Smooth muscle cell (in vitro differentiated cells): ENCODE results near the gene OBI1. TPM values are rescaled to one million over a fixed set of nuclear protein-coding genes. Genes with fewer than 3 reads are reported as not detected.

Experiments
- DNase-seq: peaks from one replicate; lab custom pipeline; 2025; ENCODE audit not compliant: unreplicated experiment; lab: John Stamatoyannopoulos, UW
- H2AFZ ChIP-seq: fragments of 200-600 bp; sonication (generic); 2 replicates; pipeline ENCODE4 v1.6.0; 2016; ENCODE audit warnings: antibody characterized with exemption, low read depth, mild to moderate bottlenecking
- H3F3A ChIP-seq: fragments of 200-600 bp; sonication (generic); 2 replicates; pipeline ENCODE4 v1.6.0; 2017; ENCODE audit warnings: antibody characterized with exemption, low read depth
- H3K27ac ChIP-seq: fragments of 200-600 bp; sonication (generic); 2 replicates; pipeline ENCODE4 v1.5.1; 2016; ENCODE audit warnings: low read depth, mild to moderate bottlenecking
- H3K27me3 ChIP-seq: fragments of 200-600 bp; sonication (generic); 2 replicates; pipeline ENCODE4 v1.6.1; 2016; ENCODE audit warnings: low read depth, mild to moderate bottlenecking
- H3K36me3 ChIP-seq: fragments of 200-600 bp; sonication (generic); 2 replicates; pipeline ENCODE4 v1.5.1; 2016; ENCODE audit warnings: low read depth
- H3K4me1 ChIP-seq: fragments of 200-600 bp; sonication (generic); 2 replicates; pipeline ENCODE4 v1.5.1; 2016; ENCODE audit warnings: low read depth
- H3K4me2 ChIP-seq: fragments of 200-600 bp; sonication (generic); 2 replicates; pipeline ENCODE4 v1.6.0; 2016; ENCODE audit warnings: mild to moderate bottlenecking
- H3K4me3 ChIP-seq: fragments of 200-600 bp; sonication (generic); 2 replicates; pipeline ENCODE4 v1.5.1; 2016; ENCODE audit warnings: mild to moderate bottlenecking
- H3K79me2 ChIP-seq: fragments of 200-600 bp; sonication (generic); 2 replicates; pipeline ENCODE4 v1.6.0; 2016; ENCODE audit warnings: low read depth, mild to moderate bottlenecking
- H3K9ac ChIP-seq: fragments of 200-600 bp; sonication (generic); 2 replicates; pipeline ENCODE4 v1.6.0; 2016; ENCODE audit warnings: low read depth
- H3K9me3 ChIP-seq: fragments of 200-600 bp; sonication (generic); replicated peaks from 2 replicates; pipeline ENCODE4 v1.5.1; 2016; ENCODE audit warnings: low read depth
- H4K20me1 ChIP-seq: fragments of 200-600 bp; sonication (generic); 2 replicates; pipeline ENCODE4 v1.6.0; 2016; ENCODE audit warnings: low read depth
- CTCF ChIP-seq: fragments of 200-600 bp; sonication (generic); IDR thresholded peaks from 2 replicates; pipeline ENCODE4 v1.5.1; 2017; ENCODE audit warnings: borderline replicate concordance, mild to moderate bottlenecking, antibody characterized with exemption; ENCODE audit not compliant: insufficient read depth, poor library complexity, severe bottlenecking
- WGBS: methylation state at CpG from one replicate; pipeline ENCODE4 v1.1.7; 2016; ENCODE audit warnings: low lambda C conversion rate; 5-methylcytosine and 5-hydroxymethylcytosine counted together
- polyA plus RNA-seq: library from polyadenylated mRNA; unstranded; fragments of >200 nt; fragmentation: Nextera tagmentation; extraction: Ambion mirVana; gene quantifications from 2 replicates; pipeline ENCODE4 v1.2.1, GENCODE V29; 2016
- total RNA-seq: library from RNA; depleted of rRNA; stranded (reverse); fragments of >200 nt; gene quantifications from 2 replicates; pipeline ENCODE4 v1.2.3, GENCODE V29; 2014

The OBI1 gene
- total and polyA plus RNA-seq, 2 experiments from 2014 or later = 7.0 to 15.2 TPM

GRCh38 chr13:78609464-78610205 is 49.3 kb downstream of the OBI1 start:
- no peak for DNase-seq
- Histone ChIP-seq H3K4me3 (peak overlapping the region; percentile 63), H3K9me3 (no peaks in the 10 kb centered on the region), H3K4me2 (peak overlapping the region; percentile 93), H2AFZ (peak overlapping the region; percentile 50), H3K27me3 (peaks cover 85% of the 10 kb centered on the region), H3K79me2 (no peaks in the 10 kb centered on the region), H3K4me1 (peaks cover 13% of the 10 kb centered on the region), H3F3A (no peaks in the 10 kb centered on the region), H4K20me1 (no peaks in the 10 kb centered on the region), H3K9ac (no peak overlapping the region), H3K36me3 (no peaks in the 10 kb centered on the region), H3K27ac (no peak overlapping the region)
- WGBS = 7% methylated on average over 28 of the region's 33 CpGs
- TF ChIP-seq CTCF = no peak

DNA sequence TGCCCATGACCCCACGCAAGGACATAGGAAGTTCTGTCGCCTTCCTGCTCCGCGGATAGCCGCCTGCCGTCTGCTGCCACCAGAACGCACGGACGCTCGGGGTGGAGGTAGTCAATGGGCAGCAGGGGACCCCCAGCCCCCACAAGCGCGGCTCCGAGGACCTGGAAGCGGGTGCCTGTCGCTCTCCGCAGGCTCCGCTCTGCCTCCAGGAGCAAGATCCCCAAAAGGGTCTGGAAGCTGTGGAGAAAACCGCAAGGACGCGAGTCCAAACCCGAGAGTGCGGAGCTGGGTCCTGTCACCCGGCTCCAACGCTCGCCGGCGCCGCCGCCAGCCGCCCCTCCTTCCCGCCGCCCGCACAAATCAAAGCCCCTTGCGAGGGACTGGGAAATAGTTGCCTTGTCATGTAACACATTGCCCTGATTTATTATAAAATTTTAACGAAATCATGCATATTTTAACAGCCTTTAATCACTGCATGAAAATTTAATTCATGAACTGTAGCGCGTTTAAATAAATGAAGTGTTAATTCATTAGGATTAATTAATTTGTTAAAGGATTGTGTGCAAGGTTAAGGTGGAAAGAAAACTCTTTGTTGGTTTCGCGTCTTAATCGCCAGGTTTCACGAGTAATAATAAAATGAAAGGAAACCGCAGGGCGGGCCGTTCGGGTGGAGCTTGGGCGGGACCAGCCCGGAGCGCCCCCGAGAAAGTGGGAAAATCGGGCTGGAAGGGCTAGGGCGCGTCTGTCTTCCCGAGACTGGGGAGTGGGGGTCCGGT is 50.1 kb downstream of the OBI1 start:
- Histone ChIP-seq H3K79me2 (no peaks in the 10 kb centered on the region), H4K20me1 (no peaks in the 10 kb centered on the region), H3K27ac (no peak overlapping the region), H3K4me1 (peaks cover 13% of the 10 kb centered on the region), H3K4me2 (peak overlapping the region; percentile 93), H3F3A (no peaks in the 10 kb centered on the region), H3K9ac (no peak overlapping the region), H2AFZ (peak overlapping the region; percentile 50), H3K36me3 (no peaks in the 10 kb centered on the region), H3K9me3 (no peaks in the 10 kb centered on the region), H3K4me3 (peak overlapping the region; percentile 63), H3K27me3 (peaks cover 92% of the 10 kb centered on the region)
- WGBS = 1% methylated on average over 46 of the region's 54 CpGs
- TF ChIP-seq CTCF = no peak
- no peak for DNase-seq

- H3K4me3 ChIP-seq = peak overlapping the region; percentile 63
- H3K27ac ChIP-seq = no peak overlapping the region
- H3K4me2 ChIP-seq = peak overlapping the region; percentile 93
- H3K9me3 ChIP-seq = no peaks in the 10 kb centered on the region
- peaks cover 98% of the 10 kb centered on the region for H3K27me3 ChIP-seq
- H3K79me2 ChIP-seq = no peaks in the 10 kb centered on the region
- H4K20me1 ChIP-seq = no peaks in the 10 kb centered on the region
- no peak overlapping the region for H3K9ac ChIP-seq
- no peaks in the 10 kb centered on the region for H3K36me3 ChIP-seq
- peak overlapping the region; percentile 50 for H2AFZ ChIP-seq
- H3K4me1 ChIP-seq = peaks cover 16% of the 10 kb centered on the region
- H3F3A ChIP-seq = no peaks in the 10 kb centered on the region
- WGBS = 6% methylated on average over 15 of the region's 15 CpGs
- no peak for DNase-seq
- TF ChIP-seq CTCF = no peak
These were observed 50.7 kb downstream of the OBI1 start for GRCh38 chr13:78608252-78608687.
